Right lobe of liver (tissue), 6 donors: ENCODE measurements around the gene SCN9A. TPM values are rescaled to one million over a fixed set of nuclear protein-coding genes. Genes with fewer than 3 reads are reported as not detected.

ENCODE experiments used
- ATAC-seq, 4 donors: fragments of 200-7000 bp; cut with Tn5 transposase; one replicate each; pipeline ENCODE4 v1.9.1; 2020; ENCODE audit warnings: mild to moderate bottlenecking in 4 of 4, moderate library complexity in 4 of 4
- DNase-seq, 3 donors: peaks; one replicate each; pipeline ENCODE4 v3.0.0-alpha.2; 2020
- H3K27ac ChIP-seq, 3 donors: fragments of 200-600 bp; one replicate each; pipeline ENCODE4 v1.8.0; 2022
- H3K27me3 ChIP-seq, 2 donors: fragments of 200-600 bp; one replicate each; pipeline ENCODE4 v1.8.0; 2022
- H3K36me3 ChIP-seq, 4 donors: fragments of 200-600 bp; sonication (generic) in 1 of 4; one replicate each; pipeline versions ENCODE4 v1.5.1 to v1.8.0; 2017 to 2022; ENCODE audit warnings: control low read depth in 1 of 4
- H3K4me1 ChIP-seq, 4 donors: fragments of 200-600 bp; sonication (generic) in 1 of 4; one replicate each; pipeline versions ENCODE4 v1.5.1 to v1.8.0; 2017 to 2022; ENCODE audit warnings: control low read depth in 1 of 4
- H3K4me3 ChIP-seq, 3 donors: fragments of 200-600 bp; one replicate each; pipeline ENCODE4 v1.8.0; 2022
- H3K9me3 ChIP-seq, 4 donors: fragments of 200-600 bp; sonication (generic) in 1 of 4; one replicate each; pipeline versions ENCODE4 v1.5.1 to v1.8.0; 2017 to 2022; ENCODE audit warnings: control low read depth in 1 of 4
- POLR2A ChIP-seq: fragments of 450-650 bp; IDR thresholded peaks from one replicate; pipeline ENCODE4 v1.6.1; 2017; ENCODE audit warnings: antibody characterized with exemption, mild to moderate bottlenecking
- WGBS: methylation state at CpG from one replicate; pipeline ENCODE4 v1.1.6; 2018; ENCODE audit warnings: low coverage, low lambda C conversion rate; ENCODE audit not compliant: insufficient coverage; ENCODE audit errors: missing lambda C conversion rate; 5-methylcytosine and 5-hydroxymethylcytosine counted together
- intact Hi-C, 2 donors: fragments of 100-400 bp; cut with DNase I; formaldehyde crosslinking; loops; one replicate each; pipeline versions ENCODE4 v1.11.2 to v1.14.1; 2022
- total RNA-seq, 6 experiments: library from RNA; depleted of rRNA in 2 of 6; stranded (reverse); fragments of >200 nt in 2 of 6; fragmentation: NEBNext Ultra II Directional in 3 of 6; extraction: Animal tissue kit (Norgen Biotek cat#: 25700) in 3 of 6; gene quantifications; one replicate each; pipeline versions ENCODE4 v1.1.0 to v1.2.4, GENCODE V29; 2016 to 2023
- TF ChIP-seq, protein P1 (sequence below), 4 donors: fragments of 200-600 bp in 3 of 4; fragments of 450-650 bp in 1 of 4; IDR thresholded peaks; one replicate each; pipeline versions ENCODE4 v1.5.1 to v1.8.0; 2016 to 2022; ENCODE audit warnings: antibody characterized with exemption in 4 of 4, mild to moderate bottlenecking in 2 of 4
- donor health status: DM: no; HTN: yes; CAD: no.
- donor health status: DM: no; HTN: no; CAD: no.
- donor health status: DM: no; HTN: no; CAD: no.
- donor health status: DM: no; HTN: yes; CAD: no.
- donor health status: DM: no; HTN: yes; CAD: no.

Gene SCN9A
- total RNA-seq, 6 experiments from 2014 or later, result 2.1 to 10.2 (median 5.1) TPM

DNA sequence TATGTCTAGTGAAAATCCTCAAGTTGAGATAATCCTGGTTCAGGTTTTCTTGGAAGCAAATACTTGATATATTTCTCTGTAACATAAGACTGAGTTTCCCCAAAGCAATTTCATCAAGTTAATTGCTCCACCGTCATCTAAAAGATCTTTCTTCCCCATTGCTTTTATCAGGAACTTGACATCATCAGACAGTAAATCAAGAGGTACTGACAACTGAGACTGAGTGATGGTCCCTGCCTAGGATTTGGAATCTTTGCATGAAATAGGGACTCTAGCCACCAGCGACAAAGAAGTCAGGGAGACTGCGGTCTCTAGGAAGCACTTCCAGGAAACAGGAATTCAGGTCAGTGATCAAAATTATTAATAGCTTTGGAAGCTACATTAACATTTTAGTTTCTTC is 204.5 kb downstream of the SCN9A start:
- intact Hi-C loops, result no loop called here
- no peaks in the 10 kb centered on the region for H3K4me1 ChIP-seq
- ATAC-seq, result no peak
- no peak overlapping the region for H3K4me3 ChIP-seq
- no peaks in the 10 kb centered on the region for H3K36me3 ChIP-seq
- no peak for DNase-seq
- H3K9me3 ChIP-seq, result no peaks in the 10 kb centered on the region
- TF ChIP-seq, protein P1, sequence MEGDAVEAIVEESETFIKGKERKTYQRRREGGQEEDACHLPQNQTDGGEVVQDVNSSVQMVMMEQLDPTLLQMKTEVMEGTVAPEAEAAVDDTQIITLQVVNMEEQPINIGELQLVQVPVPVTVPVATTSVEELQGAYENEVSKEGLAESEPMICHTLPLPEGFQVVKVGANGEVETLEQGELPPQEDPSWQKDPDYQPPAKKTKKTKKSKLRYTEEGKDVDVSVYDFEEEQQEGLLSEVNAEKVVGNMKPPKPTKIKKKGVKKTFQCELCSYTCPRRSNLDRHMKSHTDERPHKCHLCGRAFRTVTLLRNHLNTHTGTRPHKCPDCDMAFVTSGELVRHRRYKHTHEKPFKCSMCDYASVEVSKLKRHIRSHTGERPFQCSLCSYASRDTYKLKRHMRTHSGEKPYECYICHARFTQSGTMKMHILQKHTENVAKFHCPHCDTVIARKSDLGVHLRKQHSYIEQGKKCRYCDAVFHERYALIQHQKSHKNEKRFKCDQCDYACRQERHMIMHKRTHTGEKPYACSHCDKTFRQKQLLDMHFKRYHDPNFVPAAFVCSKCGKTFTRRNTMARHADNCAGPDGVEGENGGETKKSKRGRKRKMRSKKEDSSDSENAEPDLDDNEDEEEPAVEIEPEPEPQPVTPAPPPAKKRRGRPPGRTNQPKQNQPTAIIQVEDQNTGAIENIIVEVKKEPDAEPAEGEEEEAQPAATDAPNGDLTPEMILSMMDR (IDR thresholded peaks at IDR 0.05), result no peak
- no peak for TF ChIP-seq POLR2A
- WGBS, result 60% methylated on average over 3 of the region's 3 CpGs
- no peak overlapping the region for H3K27ac ChIP-seq
- H3K27me3 ChIP-seq, result no peaks in the 10 kb centered on the region

DNA sequence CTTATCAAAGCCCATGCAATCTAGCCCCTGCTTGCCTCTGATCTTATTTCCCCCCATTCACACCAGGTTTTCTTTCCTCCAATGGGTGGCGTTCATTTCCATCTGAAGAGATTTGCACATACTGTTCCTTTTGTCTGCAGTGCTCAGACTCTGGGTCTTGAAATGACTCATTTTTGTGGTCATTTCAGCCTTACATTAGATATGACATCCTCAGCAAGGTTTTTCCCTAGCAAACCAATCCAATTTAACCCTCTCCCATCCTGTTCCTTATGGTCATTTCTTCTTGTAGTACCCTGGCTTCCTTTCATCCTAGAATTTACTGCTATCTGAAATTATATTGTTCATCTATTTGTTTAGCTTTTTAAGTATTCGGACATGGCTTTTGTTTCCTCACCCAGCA is 205.4 kb downstream of the SCN9A start:
- no peaks in the 10 kb centered on the region for H3K36me3 ChIP-seq
- no peak overlapping the region for H3K27ac ChIP-seq
- ATAC-seq, result no peak
- H3K9me3 ChIP-seq, result no peaks in the 10 kb centered on the region
- DNase-seq, result no peak
- no peak for TF ChIP-seq POLR2A
- TF ChIP-seq, protein P1 (IDR thresholded peaks at IDR 0.05), result no peak
- WGBS, result 64% methylated on average over 2 of the region's 2 CpGs
- intact Hi-C loops, result no loop called here
- no peak overlapping the region for H3K4me3 ChIP-seq
- no peaks in the 10 kb centered on the region for H3K27me3 ChIP-seq
- no peaks in the 10 kb centered on the region for H3K4me1 ChIP-seq

DNA sequence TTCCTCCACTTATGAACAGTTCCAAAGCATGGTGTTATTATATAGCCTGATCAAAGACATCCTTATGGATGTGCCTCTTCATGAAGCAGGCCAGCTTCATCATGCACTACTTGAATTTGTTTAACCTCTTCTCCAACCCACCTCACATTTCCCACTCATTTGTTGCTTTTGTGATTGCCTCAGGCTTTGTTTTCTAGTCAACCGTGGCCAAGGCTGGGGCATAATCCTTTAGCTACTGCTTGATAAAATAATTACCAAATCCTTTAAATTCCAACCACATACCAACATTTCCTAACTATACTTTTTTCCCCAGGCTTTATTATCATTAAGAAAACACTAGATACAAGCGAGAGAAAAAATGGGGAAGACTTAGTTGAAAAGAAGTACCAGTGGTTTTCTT is 208.3 kb downstream of the SCN9A start:
- no peak overlapping the region for H3K4me3 ChIP-seq
- H3K27ac ChIP-seq, result no peak overlapping the region
- H3K27me3 ChIP-seq, result no peaks in the 10 kb centered on the region
- DNase-seq (no peak), ATAC-seq (no peak)
- 44% methylated on average over 2 of the region's 2 CpGs for WGBS
- TF ChIP-seq, protein P1 (IDR thresholded peaks at IDR 0.05), result no peak
- no peak for TF ChIP-seq POLR2A
- no peaks in the 10 kb centered on the region for H3K9me3 ChIP-seq
- H3K36me3 ChIP-seq, result no peaks in the 10 kb centered on the region
- intact Hi-C loops, result no loop called here
- no peaks in the 10 kb centered on the region for H3K4me1 ChIP-seq

DNA sequence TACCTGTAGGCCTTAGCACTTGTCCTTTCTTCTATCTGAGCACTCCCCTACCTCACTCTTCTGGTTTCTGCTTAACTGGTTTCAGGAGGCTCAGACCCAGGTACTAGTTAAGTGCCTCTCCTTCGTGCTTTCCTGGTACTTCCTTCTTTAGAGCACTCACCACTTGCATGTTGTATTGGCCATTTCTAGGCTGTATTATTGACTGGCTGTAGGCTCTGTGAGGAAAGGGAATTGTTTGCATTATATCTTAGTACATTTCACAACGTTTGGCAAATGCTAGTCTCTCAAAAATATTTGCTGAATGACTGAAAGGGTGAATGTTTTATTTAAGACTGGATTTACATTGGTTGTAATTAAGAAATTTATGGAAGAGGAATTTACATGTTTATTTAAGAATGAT is 212.0 kb downstream of the SCN9A start:
- WGBS, result 20% methylated on average over 2 of the region's 2 CpGs
- ATAC-seq (peak in 2 of 4 donors; percentile 19 to 29), DNase-seq (no peak)
- Histone ChIP-seq H3K36me3 (no peaks in the 10 kb centered on the region), H3K4me3 (no peak overlapping the region), H3K4me1 (no peaks in the 10 kb centered on the region), H3K27me3 (no peaks in the 10 kb centered on the region), H3K9me3 (no peaks in the 10 kb centered on the region), H3K27ac (no peak overlapping the region)
- TF ChIP-seq POLR2A, result no peak
- intact Hi-C loops, result no loop called here

DNA sequence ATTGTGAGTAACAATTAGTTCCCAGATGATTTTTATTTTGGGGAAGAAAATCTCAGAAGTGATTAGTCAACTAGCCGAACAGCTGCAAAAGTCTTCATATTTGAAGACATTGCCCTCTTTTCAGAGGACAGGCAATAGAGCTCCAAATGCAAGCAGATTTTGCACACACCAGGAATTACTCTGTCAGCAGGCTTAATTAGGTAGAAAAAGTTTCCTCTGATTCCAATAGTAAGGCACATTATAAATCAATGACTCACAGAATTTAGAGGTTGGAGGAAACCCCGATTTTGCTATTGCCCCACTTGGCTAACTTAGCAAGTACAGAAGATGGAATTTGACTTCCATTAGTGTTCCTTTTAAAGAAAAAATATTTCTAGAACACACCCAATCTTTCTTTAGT is 217.2 kb downstream of the SCN9A start:
- ATAC-seq (no peak), DNase-seq (no peak)
- Histone ChIP-seq H3K4me1 (no peaks in the 10 kb centered on the region), H3K36me3 (no peaks in the 10 kb centered on the region), H3K27ac (no peak overlapping the region), H3K9me3 (no peaks in the 10 kb centered on the region), H3K27me3 (no peaks in the 10 kb centered on the region), H3K4me3 (no peak overlapping the region)
- no peak for TF ChIP-seq POLR2A
- TF ChIP-seq, protein P1 (IDR thresholded peaks at IDR 0.05), result no peak
- 95% methylated on average over 2 of the region's 2 CpGs for WGBS
- intact Hi-C loops, result no loop called here
